Lower lobe of right lung (tissue), 2 donors: Measurements from ENCODE around the gene ZNF830. TPM values are rescaled to one million over a fixed set of nuclear protein-coding genes. Genes with fewer than 3 reads are reported as not detected.
A peak's percentile ranks its signal among the peaks of the same experiment; 100 is the strongest.

Experiments used
- ATAC-seq, 2 donors: fragments of 200-7000 bp; cut with Tn5 transposase; one replicate each; pipeline ENCODE4 v1.9.1; 2020 to 2022; ENCODE audit warnings: mild to moderate bottlenecking in 2 of 2, moderate library complexity in 2 of 2
- DNase-seq: peaks from one replicate; pipeline ENCODE4 v3.0.0-alpha.2; 2020
- H3K27ac ChIP-seq: fragments of 200-600 bp; one replicate; pipeline ENCODE4 v1.8.0; 2022
- H3K27me3 ChIP-seq: fragments of 200-600 bp; one replicate; pipeline ENCODE4 v1.8.0; 2022; ENCODE audit warnings: low read depth
- H3K36me3 ChIP-seq: fragments of 200-600 bp; one replicate; pipeline ENCODE4 v1.8.0; 2022; ENCODE audit warnings: mild to moderate bottlenecking
- H3K4me1 ChIP-seq: fragments of 200-600 bp; one replicate; pipeline ENCODE4 v1.8.0; 2022
- H3K4me3 ChIP-seq: fragments of 200-600 bp; one replicate; pipeline ENCODE4 v1.8.0; 2022; ENCODE audit warnings: mild to moderate bottlenecking
- H3K9me3 ChIP-seq: fragments of 200-600 bp; one replicate; pipeline ENCODE4 v1.8.0; 2022
- intact Hi-C: fragments of 100-400 bp; cut with DNase I; formaldehyde crosslinking; loops from one replicate; pipeline ENCODE4 v1.11.0; 2022
- long read RNA-seq: library from polyadenylated mRNA; unstranded; transcript quantifications from one replicate; pipeline ENCODE4 v2.0.0, GENCODE V29; 2021
- total RNA-seq: library from RNA; stranded (reverse); fragmentation: NEBNext Ultra II Directional; extraction: Animal tissue kit (Norgen Biotek cat#: 25700); gene quantifications from one replicate; pipeline ENCODE4 v1.2.1, GENCODE V29; 2021
- TF ChIP-seq, protein P1 (sequence below): fragments of 200-600 bp; IDR thresholded peaks from one replicate; pipeline ENCODE4 v1.8.0; 2022; ENCODE audit warnings: antibody characterized with exemption, mild to moderate bottlenecking
- donor health status: DM: no; HTN: yes; CAD: no; lungs with severe emphysema.

Gene ZNF830, protein sequence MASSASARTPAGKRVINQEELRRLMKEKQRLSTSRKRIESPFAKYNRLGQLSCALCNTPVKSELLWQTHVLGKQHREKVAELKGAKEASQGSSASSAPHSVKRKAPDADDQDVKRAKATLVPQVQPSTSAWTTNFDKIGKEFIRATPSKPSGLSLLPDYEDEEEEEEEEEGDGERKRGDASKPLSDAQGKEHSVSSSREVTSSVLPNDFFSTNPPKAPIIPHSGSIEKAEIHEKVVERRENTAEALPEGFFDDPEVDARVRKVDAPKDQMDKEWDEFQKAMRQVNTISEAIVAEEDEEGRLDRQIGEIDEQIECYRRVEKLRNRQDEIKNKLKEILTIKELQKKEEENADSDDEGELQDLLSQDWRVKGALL
- 17.8 TPM for total RNA-seq
- long read RNA-seq, transcript ZNF830-201 (1 exons, 2,246 nt): major isoform, 24 of 24 reads
- long read RNA-seq, partial matches to known transcripts: 0 of 24 reads
- long read RNA-seq, other reads (novel, unspliced or antisense): 0 of 24 reads

GRCh38 chr17:34961093-34961911, at the start of gene ZNF830, which contains the start of gene CCT6B:
ZNF830 (plus strand) TSS chr17:34961540; CDS start chr17:34961567, 27 bp downstream.
CCT6B (minus strand) TSS chr17:34961460; CDS start chr17:34961393, 67 bp downstream.
- ATAC-seq: peak; percentile 97 to 99

GRCh38 chr17:34913001-34913400, 48.3 kb upstream of the ZNF830 start:
- Histone ChIP-seq H3K4me3 (no peak overlapping the region), H3K27ac (no peak overlapping the region), H3K4me1 (no peaks in the 10 kb centered on the region), H3K27me3 (no peaks in the 10 kb centered on the region), H3K9me3 (peaks cover 7% of the 10 kb centered on the region), H3K36me3 (no peaks in the 10 kb centered on the region)
- ATAC-seq: no peak
- intact Hi-C loops: no loop called here
- no peak for DNase-seq
- TF ChIP-seq, protein P1, sequence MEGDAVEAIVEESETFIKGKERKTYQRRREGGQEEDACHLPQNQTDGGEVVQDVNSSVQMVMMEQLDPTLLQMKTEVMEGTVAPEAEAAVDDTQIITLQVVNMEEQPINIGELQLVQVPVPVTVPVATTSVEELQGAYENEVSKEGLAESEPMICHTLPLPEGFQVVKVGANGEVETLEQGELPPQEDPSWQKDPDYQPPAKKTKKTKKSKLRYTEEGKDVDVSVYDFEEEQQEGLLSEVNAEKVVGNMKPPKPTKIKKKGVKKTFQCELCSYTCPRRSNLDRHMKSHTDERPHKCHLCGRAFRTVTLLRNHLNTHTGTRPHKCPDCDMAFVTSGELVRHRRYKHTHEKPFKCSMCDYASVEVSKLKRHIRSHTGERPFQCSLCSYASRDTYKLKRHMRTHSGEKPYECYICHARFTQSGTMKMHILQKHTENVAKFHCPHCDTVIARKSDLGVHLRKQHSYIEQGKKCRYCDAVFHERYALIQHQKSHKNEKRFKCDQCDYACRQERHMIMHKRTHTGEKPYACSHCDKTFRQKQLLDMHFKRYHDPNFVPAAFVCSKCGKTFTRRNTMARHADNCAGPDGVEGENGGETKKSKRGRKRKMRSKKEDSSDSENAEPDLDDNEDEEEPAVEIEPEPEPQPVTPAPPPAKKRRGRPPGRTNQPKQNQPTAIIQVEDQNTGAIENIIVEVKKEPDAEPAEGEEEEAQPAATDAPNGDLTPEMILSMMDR: no peak

More at GRCh38 chr17:34961093-34961911, at the start of gene ZNF830, which contains the start of gene CCT6B:
- TF ChIP-seq, protein P1: no peak
- intact Hi-C loops: no loop called here
- Histone ChIP-seq H3K27me3 (no peaks in the 10 kb centered on the region), H3K27ac (peak within 1 kb of the TSS; percentile 98), H3K4me3 (peak within 1 kb of the TSS; percentile 98), H3K4me1 (peaks cover 23% of the 10 kb centered on the region), H3K9me3 (no peaks in the 10 kb centered on the region), H3K36me3 (peaks cover 34% of the 10 kb centered on the region)
- DNase-seq: peak; percentile 95

DNA sequence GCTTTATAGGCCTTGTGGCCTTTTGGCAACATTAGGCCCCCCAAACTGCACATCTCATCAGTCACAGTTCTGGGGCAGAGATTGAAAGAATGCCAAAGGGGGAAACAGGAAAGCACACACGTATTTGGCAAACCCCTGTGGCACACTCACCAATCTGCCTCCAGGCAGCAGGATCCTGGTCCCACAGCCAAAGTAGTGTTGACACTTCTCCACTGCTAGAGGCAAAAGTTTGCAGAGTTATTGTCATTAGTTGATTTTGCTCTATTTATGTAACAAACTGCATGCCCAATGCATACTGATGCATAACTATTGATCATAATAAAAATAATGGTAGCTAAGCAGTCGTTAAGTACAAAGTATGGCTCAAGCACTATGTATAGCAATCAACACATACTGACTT, 45.2 kb upstream of the ZNF830 start:
- Histone ChIP-seq H3K36me3 (no peaks in the 10 kb centered on the region), H3K27me3 (no peaks in the 10 kb centered on the region), H3K27ac (no peak overlapping the region), H3K4me3 (no peak overlapping the region), H3K4me1 (no peaks in the 10 kb centered on the region), H3K9me3 (peaks cover 7% of the 10 kb centered on the region)
- TF ChIP-seq, protein P1: no peak
- no peak for DNase-seq
- intact Hi-C loops: no loop called here
- ATAC-seq: no peak

- DNase-seq (no peak), ATAC-seq (no peak)
- H3K4me1 ChIP-seq: no peaks in the 10 kb centered on the region
- no peak overlapping the region for H3K4me3 ChIP-seq
- H3K36me3 ChIP-seq: no peaks in the 10 kb centered on the region
- TF ChIP-seq, protein P1: no peak
- H3K27ac ChIP-seq: no peak overlapping the region
- intact Hi-C loops: no loop called here
- no peaks in the 10 kb centered on the region for H3K27me3 ChIP-seq
- peaks cover 7% of the 10 kb centered on the region for H3K9me3 ChIP-seq
Observed at GRCh38 chr17:34917381-34917780, 44.0 kb upstream of the ZNF830 start.

DNA sequence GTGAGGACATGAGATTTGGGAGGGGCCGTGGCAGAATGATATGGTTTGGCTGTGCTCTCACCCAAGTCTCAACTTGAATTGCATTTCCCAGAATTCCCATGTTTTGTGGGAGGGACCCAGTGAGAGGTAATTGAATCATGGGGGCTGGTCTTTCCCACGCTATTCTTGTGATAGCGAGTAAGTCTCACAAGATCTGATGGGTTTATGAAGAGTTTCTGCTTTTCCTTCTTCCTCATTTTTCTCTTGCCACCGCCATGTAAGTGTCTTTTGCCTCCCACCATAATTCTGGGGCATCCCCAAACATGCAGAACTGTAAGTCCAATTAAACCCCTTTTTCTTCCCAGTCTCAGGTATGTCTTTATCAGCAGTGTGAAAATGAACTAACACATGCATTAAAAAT, 40.7 kb upstream of the ZNF830 start:
- intact Hi-C loops: no loop called here
- TF ChIP-seq, protein P1: no peak
- ATAC-seq: no peak

More for the DNA sequence above, 40.7 kb upstream of the ZNF830 start:
- Histone ChIP-seq H3K4me1 (no peaks in the 10 kb centered on the region), H3K36me3 (no peaks in the 10 kb centered on the region), H3K27me3 (no peaks in the 10 kb centered on the region), H3K4me3 (no peak overlapping the region), H3K9me3 (peaks cover under 1% of the 10 kb centered on the region), H3K27ac (no peak overlapping the region)
- DNase-seq: no peak
